ENCODE results near the gene FTCD. TPM values are rescaled to one million over a fixed set of nuclear protein-coding genes. Genes with fewer than 3 reads are reported as not detected.
A peak's percentile ranks its signal among the peaks of the same experiment; 100 is the strongest.
"Not testable (repeated sequence)": the region's sequence is repeated elsewhere in the genome, so short reads cannot be mapped to it uniquely, and the experiment has no call there.

FTCD gene
- total RNA-seq, 4 donors from 2014 or later: 0.29 TPM; not detected in 3

DNA sequence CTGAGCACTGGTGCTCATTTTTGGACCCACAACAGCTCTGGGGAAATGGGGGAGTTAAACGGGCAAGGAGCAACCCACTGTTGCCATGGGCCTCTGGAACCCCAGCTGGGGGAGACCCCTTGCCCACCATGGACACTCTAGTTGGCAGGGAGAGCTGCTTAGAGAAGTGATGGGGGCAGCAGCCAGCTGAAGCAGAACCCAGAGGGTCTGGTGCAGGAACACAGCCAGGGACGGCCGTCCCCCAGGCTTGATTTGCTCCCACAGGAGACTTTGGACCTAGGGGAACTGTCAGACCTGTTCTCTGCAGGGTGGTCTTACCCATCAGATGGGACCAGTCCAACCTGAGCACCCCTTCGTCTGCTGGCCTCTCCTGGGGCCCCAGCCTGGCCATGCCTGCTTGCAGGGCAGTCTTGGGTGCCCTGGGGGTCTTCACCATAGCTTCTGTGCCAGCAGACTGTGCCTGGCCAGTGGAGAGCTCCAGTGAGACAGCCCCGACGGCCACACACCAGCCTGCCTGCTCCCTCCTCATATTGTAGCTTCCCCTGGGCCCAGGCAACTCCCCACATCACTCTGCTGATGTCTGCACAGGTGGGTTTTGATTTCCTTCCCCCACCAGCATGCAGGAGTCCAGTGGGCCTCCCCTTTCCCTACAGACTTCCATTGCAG lies 17.6 kb upstream of the FTCD start:
- 89 to 96% methylated on average over 5 of the region's 6 CpGs for WGBS, 2 donors
- TF ChIP-seq CTCF (IDR thresholded peaks at IDR 0.05) (no peak), POLR2A (IDR thresholded peaks at IDR 0.05) (no peak)
- peak in 1 of 2 donors; percentile 79 for DNase-seq (ENCODE audit: low spot score in 2 of 2)
- H3K4me3 ChIP-seq (ENCODE audit: low read depth, poor library complexity, severe bottlenecking): no peak overlapping the region
- intact Hi-C loops (cut with DNase I; ENCODE audit: low total_unique reads): no loop called here

DNA sequence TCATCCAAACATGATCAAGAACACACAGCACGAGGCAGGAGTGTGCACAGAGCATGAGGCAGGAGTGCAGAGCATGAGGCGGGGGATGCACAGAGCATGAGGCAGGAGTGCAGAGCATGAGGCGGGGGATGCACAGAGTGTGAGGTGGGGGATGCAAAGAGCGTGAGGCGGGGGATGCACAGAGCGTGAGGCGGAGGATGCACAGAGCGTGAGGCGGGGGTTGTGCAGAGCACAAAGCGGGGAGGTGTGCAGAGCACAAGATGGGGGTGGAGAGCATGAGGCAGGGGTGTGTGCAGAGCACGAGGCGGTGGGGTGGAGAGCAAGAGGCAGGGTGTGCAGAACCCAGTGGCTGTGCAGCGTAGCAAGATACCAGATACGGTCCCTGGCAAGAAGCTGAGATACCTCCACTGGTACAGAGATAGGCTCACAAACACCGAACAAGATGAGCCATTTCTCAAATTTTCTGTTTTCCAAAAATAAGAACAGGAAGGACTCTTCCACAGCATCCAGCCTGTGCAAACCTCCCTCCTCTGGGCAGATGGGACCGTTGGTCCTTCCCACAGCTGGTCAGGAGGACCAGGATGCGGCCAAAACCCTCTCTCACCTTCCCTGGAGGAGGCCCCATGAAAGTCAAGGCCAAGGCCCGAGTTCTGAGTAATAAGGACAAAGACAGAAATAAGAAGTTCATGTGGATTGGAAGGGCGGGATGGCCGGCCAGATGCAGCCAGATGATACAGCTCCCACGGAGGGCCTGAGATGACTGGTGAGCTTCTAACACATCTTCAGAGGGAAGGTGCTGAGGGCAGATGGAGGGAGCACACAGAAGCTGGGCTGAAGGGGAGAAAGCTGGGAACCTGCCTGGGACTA lies 16.9 kb upstream of the FTCD start:
- no peak for TF ChIP-seq POLR2A (IDR thresholded peaks at IDR 0.05)
- TF ChIP-seq CTCF (IDR thresholded peaks at IDR 0.05): no peak
- intact Hi-C loops (cut with DNase I; ENCODE audit: low total_unique reads): no loop called here
- peak in 1 of 2 donors; percentile 54 for DNase-seq (ENCODE audit: low spot score in 2 of 2)
- WGBS, 2 donors: 83 to 86% methylated on average over 21 of the region's 21 CpGs
- no peak overlapping the region for H3K4me3 ChIP-seq (ENCODE audit: low read depth, poor library complexity, severe bottlenecking)

GRCh38 chr21:46171585-46171984 lies 16.2 kb upstream of the FTCD start:
- H3K4me3 ChIP-seq (ENCODE audit: low read depth, poor library complexity, severe bottlenecking): no peak overlapping the region
- TF ChIP-seq POLR2A (IDR thresholded peaks at IDR 0.05) (no peak), CTCF (IDR thresholded peaks at IDR 0.05) (no peak)
- 24 to 50% methylated on average over 2 of the region's 2 CpGs for WGBS, 2 donors
- intact Hi-C loops (cut with DNase I; ENCODE audit: low total_unique reads): no loop called here
- peak in 1 of 2 donors; percentile 53 for DNase-seq (ENCODE audit: low spot score in 2 of 2)

GRCh38 chr21:46170436-46171193 lies 15.2 kb upstream of the FTCD start:
- DNase-seq (ENCODE audit: low spot score in 2 of 2): peak in 1 of 2 donors; percentile 69
- H3K4me3 ChIP-seq (ENCODE audit: low read depth, poor library complexity, severe bottlenecking); intact Hi-C loops (cut with DNase I; ENCODE audit: low total_unique reads): not testable (repeated sequence)
- 73 to 100% methylated on average over 1 of the region's 1 CpG for WGBS, 2 donors

DNA sequence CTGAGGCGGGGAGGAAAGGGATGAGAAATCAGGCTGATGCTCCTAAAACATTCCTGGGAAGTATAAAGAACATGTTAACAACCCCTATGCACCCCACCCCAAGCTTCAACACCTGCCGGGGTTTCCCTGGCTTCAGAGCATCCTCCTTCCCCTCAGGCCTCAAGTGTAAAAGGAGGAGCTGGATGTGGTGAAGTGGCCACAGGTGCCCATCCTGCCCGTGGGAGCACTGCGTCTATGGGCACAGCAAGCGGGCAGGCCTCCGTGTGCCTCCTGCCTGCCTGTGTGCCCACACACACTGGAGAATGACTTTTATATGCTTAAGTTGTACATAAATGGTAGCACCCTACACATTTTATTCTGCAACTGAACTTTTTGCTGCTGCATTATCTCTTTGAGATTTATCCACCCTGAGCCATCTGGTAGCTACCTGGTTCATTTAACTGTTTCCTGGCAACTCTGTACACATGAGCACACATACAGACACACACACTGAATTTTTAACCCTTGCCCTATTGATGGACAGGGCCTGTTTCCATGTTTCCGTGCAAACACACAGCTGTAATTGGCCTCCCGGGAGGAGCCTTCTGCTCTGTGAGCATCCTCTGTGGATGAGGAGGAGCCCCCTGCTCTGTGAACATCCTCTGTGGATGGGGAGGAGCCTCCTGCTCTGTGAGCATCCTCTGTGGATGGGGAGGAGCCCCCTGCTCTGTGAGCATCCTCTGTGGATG lies 13.4 kb upstream of the FTCD start:
- no peak overlapping the region for H3K4me3 ChIP-seq (ENCODE audit: low read depth, poor library complexity, severe bottlenecking)
- WGBS, 2 donors: 55 to 66% methylated on average over 8 of the region's 8 CpGs
- intact Hi-C loops (cut with DNase I; ENCODE audit: low total_unique reads): no loop called here
- DNase-seq (ENCODE audit: low spot score in 2 of 2): peak in 1 of 2 donors; percentile 58
- TF ChIP-seq POLR2A (IDR thresholded peaks at IDR 0.05): no peak
- TF ChIP-seq CTCF (IDR thresholded peaks at IDR 0.05): no peak
